SW 1271 (cell line): ENCODE data around the gene SLC5A10.
"Not testable (repeated sequence)": the region's sequence is repeated elsewhere in the genome, so short reads cannot be mapped to it uniquely, and the experiment has no call there.

Source experiments
- DNase-seq, 2 experiments: peaks; one replicate each; lab custom pipeline; 2025; lab: John Stamatoyannopoulos, UW

SLC5A10 gene

DNA sequence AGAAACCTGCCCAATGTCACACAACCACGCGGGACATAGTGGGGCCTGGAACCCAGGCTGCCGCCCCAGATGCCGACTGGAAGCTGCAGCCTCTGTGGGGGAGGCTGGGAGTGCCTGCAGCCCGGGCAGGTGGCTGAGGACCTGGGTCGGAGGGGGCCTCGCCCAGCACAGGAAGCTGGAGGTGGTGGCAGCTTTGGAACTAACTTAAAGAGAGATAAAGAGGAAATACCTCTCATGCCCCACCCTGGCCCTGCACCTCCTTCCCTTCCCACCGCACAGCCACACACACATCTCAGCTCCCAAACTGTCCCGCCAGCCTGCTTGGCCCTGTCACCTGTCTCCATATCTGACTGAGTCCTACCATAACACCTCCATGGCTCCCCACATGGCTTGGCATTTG, 88.4 kb downstream of the SLC5A10 start:
- DNase-seq, result not testable (repeated sequence)

DNA sequence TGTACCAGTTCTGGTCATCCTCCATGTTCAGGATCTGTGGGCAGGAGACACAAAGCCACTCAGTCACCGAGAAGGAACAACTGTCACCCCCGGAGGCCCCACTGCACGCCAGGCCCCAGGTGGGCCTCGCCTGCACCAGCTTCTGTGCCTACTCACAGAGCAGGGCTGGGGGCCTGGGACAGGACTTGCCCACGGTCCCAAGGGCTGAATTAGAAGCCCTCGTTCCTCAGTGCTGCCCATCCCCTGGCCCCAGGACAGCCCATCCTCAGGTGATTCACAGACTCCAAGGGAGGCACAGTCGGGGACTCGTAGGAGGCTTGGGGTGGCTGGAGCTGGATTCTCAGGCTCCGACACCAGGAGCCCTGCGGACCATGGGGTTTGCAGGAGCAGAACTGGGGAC, 89.9 kb downstream of the SLC5A10 start:
- not testable (repeated sequence) for DNase-seq

DNA sequence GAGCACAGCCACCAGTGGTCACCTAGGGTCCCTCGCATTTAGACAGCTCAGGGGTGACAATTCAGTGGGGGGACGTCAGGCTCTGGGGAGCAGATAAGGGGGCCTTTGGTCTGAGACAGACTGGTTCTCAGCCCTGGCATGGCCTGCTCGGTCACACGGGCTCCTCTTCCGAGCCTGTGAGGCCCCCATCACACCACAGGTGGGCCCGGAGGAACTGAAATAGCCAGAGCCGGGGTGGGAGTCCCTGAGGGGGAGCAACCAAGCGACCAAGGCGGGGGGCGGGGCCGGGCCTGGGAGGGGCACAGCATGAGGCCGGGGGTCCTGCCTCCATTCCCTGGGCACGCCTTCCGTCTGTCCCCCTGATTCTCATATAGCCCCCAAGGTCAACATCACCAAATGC, 90.4 kb downstream of the SLC5A10 start:
- not testable (repeated sequence) for DNase-seq

DNA sequence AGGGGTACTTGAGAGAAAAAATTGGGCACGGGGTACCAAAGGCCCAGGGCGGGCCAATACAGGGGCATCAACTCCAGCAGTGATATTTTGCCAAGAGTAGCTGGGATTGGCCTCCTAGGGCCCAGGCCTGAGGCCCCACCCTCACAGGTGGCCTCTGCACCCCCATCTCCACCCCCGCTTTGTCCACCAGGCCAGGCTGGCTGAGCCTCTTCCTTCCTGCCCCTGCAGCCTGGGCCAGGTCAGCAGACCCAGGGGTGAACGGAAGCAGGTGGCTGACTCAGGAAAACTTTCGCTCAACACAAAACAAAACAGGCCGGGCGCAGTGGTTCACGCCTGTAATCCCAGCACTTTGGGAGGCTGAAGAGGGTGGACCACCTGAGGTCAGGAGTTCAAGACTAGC, 91.1 kb downstream of the SLC5A10 start:
- DNase-seq, result not testable (repeated sequence)

DNA sequence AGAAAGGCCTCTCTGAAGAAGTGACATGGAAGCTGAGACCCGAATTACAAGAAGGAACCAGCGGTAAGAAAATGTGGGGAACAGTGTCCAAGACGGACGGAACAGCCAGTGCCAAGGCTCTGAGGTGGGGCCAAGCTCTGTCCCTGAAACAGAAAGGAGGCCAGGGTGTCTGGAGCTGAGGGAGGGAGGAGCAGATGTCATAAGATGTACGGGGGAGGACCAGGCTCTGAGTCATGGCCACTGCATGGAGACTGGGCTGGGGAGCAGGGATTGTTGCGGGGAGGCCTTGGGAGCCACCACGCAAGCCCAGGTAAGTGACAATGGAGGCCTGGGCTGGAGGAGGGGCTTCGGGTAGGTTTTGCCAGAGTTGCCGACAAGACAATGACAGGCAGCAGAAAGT, 92.7 kb downstream of the SLC5A10 start:
- not testable (repeated sequence) for DNase-seq

DNA sequence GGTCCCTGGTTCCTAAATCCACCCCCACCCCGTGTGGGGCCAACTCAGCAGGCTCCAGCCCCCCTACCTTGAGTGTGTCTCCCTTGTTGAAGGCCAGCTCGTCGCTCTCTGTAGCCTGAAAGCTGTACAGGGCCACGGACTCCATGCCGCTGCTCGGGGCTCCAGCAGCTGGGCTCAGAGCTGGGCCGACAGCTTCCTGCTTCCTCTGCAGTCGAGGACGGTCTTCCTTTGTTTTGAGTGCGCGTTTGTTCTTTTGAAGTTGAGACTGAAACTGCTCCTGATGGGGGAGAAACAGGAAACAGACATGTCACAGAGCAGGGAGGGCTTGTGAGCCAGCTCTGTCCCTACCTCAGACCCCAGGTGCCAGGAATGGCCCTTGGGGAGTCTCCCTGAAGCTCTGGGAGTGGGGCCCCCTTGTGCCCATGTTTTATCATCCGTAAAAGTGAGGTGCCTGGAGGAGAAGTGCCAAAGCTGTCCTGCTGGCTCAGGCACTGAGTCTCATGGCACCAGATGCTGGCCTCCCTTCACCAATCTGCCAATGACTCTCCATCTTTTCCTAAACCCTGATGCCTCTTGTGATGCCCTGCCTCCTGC, 94.9 kb downstream of the SLC5A10 start, which contains the start of gene GRAP:
Gene GRAP, minus strand, starts transcription at position 176 of the 594 bp plus-strand sequence. Its CDS starts 31 bp downstream, at position 145.
- not testable (repeated sequence) for DNase-seq

DNA sequence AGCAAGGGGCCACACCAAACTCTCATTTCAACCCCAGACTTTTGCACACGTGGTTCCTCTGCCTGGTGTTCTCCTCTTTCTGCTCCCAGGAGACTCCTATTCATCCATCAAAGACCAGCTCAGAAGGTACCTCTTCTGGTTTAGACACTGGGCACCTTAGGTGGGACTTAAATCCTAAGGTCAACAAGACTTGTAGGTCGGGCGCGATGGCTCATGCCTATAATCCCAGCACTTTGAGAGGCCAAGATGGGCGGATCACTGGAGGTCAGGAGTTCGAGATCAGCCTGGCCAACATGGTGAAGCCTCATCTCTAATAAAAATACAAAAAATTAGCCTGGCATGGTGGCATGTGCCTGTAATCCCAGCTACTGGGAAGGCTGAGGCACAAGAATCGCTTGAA, 95.5 kb downstream of the SLC5A10 start:
- not testable (repeated sequence) for DNase-seq

DNA sequence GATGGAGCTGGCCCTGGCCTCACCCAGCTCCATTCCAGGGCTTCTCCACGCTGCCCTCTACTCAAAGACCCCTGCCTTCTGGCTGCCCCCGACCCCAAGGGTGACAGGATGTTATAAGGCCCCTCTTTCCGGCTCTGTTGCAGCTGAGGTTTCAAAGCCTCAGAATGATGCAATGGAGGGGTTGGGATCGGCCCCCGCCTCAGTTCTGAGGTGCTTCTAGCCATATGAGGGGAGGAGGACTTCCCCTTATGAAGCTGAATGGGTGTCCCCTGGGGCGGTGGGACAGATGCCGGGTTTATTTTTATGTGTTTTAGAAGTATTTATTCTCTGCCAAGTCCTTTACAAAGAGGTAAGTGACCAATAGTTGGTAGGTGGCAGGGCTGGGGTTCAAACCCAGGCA, 96.9 kb downstream of the SLC5A10 start:
- not testable (repeated sequence) for DNase-seq

DNA sequence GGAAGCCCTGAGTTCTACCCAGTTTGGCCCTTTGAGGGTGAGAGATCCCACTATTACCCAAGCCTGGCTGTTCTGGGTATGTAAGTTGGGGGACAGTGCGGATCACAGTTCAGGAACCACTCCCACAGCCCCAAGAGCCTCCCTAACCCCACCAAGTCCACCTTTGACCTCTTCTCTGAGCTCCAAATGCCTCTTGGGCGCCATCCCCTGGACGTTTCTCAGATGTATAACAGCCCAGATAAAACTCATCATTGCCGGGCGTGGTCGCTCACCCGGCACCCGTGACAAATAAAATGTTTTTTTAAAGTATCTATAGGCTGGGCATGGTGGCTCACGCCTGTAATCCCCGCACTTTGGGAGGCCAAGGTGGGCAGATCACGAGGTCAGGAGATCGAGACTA, 103.5 kb downstream of the SLC5A10 start:
- DNase-seq, result not testable (repeated sequence)

DNA sequence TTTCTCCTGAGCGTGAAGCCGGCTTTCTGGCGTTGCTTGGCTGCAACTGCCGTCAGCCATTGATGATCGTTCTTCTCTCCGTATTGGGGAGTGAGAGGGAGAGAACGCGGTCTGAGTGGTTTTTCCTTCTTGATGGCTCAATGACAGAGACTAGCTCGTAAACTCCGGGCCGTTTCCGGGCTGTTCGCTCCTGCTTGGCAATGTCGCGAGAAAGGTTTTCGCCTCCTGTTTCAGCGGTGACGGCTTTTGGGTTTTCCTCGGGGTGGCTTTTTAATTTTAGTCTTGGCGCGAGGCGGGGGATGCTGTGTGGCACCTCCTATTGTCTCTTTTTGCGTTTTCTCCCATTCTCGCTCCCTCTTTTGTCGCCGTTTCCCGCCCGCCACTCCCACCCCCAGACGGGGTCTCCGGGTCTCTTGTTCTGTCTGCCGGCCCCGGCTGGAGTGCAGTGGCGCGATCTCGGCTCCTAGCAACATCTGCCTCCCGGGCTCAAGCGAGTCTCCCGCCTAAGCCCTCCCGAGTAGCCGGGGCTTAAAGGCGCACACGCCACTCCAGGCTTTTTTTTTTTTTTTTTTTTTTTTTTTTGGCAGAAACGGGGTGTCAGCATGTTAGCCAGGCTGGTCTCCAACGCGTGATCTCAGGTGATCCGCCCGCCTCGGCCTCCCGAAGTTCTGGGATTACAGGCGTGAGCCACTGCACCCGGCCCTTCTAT, 110.2 kb downstream of the SLC5A10 start:
- DNase-seq, result not testable (repeated sequence)

DNA sequence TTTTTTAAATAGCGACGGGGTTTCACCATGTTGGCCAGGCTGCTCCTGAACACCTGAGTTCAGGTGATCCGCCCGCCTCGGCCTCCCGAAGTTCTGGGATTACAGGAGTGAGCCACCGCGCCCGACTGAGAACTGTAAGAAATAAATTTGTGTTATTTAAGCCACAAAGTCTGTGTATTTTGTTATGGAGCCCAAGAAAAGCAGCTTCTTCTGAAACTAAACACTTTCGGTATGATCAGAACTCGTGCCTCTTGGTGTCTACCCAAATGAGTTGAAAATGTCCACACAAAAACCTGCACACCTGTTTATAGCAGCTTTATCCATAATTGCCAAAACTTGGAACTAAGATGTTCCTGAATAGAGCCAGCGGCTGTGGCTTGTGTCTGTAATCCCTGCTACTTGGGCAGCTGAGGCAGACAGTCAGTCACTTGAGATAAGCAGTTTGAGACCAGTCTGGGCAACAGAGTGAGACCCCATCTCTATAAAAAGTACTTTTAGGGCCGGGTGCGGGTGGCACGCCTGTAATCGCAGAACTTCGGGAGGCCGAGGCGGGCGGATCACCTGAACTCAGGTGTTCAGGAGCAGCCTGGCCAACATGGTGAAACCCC, 110.9 kb downstream of the SLC5A10 start:
- DNase-seq, result not testable (repeated sequence)

DNA sequence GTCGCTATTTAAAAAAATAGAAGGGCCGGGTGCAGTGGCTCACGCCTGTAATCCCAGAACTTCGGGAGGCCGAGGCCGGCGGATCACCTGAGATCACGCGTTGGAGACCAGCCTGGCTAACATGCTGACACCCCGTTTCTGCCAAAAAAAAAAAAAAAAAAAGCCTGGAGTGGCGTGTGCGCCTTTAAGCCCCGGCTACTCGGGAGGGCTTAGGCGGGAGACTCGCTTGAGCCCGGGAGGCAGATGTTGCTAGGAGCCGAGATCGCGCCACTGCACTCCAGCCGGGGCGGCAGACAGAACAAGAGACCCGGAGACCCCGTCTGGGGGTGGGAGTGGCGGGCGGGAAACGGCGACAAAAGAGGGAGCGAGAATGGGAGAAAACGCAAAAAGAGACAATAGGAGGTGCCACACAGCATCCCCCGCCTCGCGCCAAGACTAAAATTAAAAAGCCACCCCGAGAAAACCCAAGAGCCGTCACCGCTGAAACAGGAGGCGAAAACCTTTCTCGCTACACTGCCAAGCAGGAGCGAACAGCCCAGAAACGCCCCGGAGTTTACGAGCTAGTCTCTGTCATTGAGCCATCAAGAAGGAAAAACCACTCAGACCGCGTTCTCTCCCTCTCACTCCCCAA, 111.5 kb downstream of the SLC5A10 start:
- not testable (repeated sequence) for DNase-seq

DNA sequence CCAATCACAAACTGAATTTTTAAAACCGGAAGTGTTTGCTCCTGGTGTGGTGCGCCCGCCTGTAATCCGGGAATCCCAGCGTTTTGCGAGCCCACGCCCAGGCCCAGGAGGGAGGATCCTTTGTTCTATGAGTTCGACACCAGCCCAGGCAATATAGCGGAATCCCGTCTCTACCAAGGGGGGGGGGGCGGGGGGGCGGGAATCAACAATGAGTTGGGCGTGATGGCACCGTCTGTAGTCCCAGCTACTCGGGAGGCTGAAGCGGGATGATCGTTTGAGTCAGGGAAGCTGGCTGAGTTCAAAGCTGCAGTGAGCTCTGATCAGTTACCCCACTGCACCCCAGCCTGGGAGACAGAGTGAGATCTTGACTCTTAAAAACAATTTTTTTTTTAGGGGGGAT, 112.4 kb downstream of the SLC5A10 start:
- not testable (repeated sequence) for DNase-seq

DNA sequence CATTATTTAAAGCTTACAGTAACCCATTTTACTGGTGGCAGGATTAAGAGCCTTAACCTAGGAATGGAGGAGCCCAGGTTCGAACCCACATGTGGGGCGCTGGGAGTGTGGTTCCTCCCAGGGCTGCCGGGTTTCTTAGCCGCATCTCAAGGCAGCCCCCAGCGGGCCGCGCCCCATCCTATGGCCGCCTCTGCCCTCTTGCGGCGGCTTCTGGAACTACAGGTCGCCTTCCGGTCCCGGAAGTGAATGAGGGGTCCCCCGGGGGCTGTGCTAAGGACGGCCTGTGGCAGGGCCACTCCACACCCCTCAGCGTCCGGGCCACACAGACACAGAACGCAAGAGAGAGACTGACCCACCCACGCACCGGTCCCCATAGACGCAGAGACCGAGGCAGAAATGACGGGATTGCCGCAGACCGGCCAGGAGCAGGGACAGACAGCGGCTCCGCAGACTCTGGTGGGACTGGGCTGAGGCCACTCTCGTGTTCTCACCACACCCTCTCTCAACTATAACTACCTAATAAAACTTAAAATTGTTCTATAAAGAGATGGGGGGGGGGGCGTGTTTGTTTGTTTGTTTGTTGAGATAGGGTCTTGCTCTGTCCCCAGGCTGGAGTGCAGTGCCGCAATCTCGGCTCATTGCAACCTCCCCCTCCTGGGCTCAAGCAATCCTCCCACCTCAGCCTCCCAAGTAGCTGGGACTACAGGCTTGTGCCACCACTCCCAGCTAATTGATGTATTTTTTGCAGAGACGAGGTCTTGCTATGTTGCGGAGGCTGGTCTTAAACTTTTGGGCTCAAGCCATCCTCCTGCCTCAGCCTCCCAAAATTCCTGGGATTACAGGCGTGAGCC, 118.6 kb downstream of the SLC5A10 start:
- not testable (repeated sequence) for DNase-seq
